Measurements from ENCODE around the gene ST8SIA2.

DNA sequence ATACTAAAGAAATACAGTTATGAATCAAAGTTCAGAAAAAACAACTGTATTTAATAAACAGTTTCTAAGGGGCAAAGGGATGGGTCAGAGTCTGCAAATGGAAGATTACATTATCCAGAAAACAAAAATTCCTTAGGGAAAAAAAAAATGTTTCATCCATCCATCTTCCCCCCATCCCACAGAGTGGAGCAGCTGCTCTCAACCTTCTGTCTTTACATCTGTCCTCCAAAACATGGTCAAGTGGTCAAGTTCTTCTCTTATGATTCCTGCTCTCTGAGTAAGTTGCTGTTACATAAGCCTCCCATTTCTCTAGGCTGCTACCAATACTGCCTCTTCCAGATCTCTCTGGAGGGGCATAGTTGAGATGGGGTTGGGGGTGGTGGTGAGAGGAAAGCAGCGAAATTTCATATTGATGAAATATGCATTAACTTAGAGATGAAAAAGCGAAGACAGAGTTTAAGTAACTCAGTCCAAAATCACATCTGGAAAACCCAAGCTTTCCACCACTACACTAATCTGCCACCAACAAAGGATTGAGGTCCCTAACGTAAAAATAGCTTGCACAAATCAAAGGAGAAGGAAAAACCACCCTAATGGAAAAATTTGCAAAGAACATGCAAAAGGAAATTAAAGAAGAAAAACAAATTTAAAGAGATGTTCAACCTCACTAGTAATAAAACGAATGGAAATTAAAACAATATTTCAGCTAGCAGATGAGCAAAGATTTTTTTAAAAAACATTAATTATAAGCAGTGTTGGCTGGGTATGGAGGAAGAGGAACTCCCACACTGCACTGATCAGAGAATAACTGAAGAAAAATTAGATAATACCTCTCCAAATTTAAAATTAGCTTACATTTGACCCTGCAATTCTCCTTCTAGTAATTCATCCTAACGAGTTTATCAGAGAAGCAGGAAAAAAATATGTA, 109.5 kb downstream of the ST8SIA2 start:
- TF ChIP-seq POLR2AphosphoS5 (IDR thresholded peaks at IDR 0.05) (no peak), POLR2A (IDR thresholded peaks at IDR 0.05) (no peak)
- TF ChIP-seq, protein P1, sequence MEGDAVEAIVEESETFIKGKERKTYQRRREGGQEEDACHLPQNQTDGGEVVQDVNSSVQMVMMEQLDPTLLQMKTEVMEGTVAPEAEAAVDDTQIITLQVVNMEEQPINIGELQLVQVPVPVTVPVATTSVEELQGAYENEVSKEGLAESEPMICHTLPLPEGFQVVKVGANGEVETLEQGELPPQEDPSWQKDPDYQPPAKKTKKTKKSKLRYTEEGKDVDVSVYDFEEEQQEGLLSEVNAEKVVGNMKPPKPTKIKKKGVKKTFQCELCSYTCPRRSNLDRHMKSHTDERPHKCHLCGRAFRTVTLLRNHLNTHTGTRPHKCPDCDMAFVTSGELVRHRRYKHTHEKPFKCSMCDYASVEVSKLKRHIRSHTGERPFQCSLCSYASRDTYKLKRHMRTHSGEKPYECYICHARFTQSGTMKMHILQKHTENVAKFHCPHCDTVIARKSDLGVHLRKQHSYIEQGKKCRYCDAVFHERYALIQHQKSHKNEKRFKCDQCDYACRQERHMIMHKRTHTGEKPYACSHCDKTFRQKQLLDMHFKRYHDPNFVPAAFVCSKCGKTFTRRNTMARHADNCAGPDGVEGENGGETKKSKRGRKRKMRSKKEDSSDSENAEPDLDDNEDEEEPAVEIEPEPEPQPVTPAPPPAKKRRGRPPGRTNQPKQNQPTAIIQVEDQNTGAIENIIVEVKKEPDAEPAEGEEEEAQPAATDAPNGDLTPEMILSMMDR (IDR thresholded peaks at IDR 0.05), result no peak
